ENCODE data around the gene SLC25A23. TPM values are rescaled to one million over a fixed set of nuclear protein-coding genes. Genes with fewer than 3 reads are reported as not detected.
A peak's percentile ranks its signal among the peaks of the same experiment; 100 is the strongest.

SLC25A23 gene
- total and polyA plus RNA-seq, 2 experiments from 2014 or later, result 12.5 to 33.2 TPM

- H3K9me3 ChIP-seq (ENCODE audit: low read depth), result no peaks in the 10 kb centered on the region
- H3K9ac ChIP-seq, result peak overlapping the region; percentile 94
- H3K27ac ChIP-seq, result peak overlapping the region; percentile 52
- TF ChIP-seq EZH2phosphoT487 (IDR thresholded peaks at IDR 0.05; ENCODE audit: insufficient read depth, low read depth) (no peak), EZH2 (IDR thresholded peaks at IDR 0.05; ENCODE audit: insufficient read depth, poor library complexity, severe bottlenecking) (no peak)
- H4K20me1 ChIP-seq (ENCODE audit: insufficient read depth), result peaks cover 11% of the 10 kb centered on the region
- H3K79me2 ChIP-seq (ENCODE audit: insufficient read depth), result peaks cover 55% of the 10 kb centered on the region
- peak overlapping the region; percentile 100 for H3K4me3 ChIP-seq
- WGBS, 2 experiments (ENCODE audit: low coverage in 1 of 2, low lambda C conversion rate in 2 of 2, missing lambda C conversion rate in 2 of 2), result 1% methylated on average over 15 to 20 of the region's 20 CpGs
- H3K4me2 ChIP-seq (ENCODE audit: unreplicated experiment), result peak overlapping the region; percentile 99
- in situ Hi-C loops (cut with MboI), result no loop called here
- H3K4me1 ChIP-seq (ENCODE audit: insufficient read depth), result peaks cover 12% of the 10 kb centered on the region
- peak; percentile 81 for DNase-seq
- no peaks in the 10 kb centered on the region for H3K27me3 ChIP-seq (replicated peaks; ENCODE audit: insufficient read depth)
- no peaks in the 10 kb centered on the region for H3K9me2 ChIP-seq (ENCODE audit: insufficient read depth)
- no peak overlapping the region for H2AFZ ChIP-seq
- H3F3A ChIP-seq (ENCODE audit: insufficient read depth), result no peaks in the 10 kb centered on the region; the same call in 1 of the 2 replicates
- peaks cover 12% of the 10 kb centered on the region; the same call in 1 of the 2 replicates for H3K36me3 ChIP-seq (ENCODE audit: low read depth)
These were observed 35.9 kb downstream of the SLC25A23 start for GRCh38 chr19:6423499-6424194.

GRCh38 chr19:6421075-6422014 is 38.2 kb downstream of the SLC25A23 start:
- no peak overlapping the region for H2AFZ ChIP-seq
- H3K4me1 ChIP-seq (ENCODE audit: insufficient read depth), result peaks cover 12% of the 10 kb centered on the region
- no peaks in the 10 kb centered on the region for H3K9me3 ChIP-seq (ENCODE audit: low read depth)
- TF ChIP-seq EZH2 (IDR thresholded peaks at IDR 0.05; ENCODE audit: insufficient read depth, poor library complexity, severe bottlenecking) (no peak), EZH2phosphoT487 (IDR thresholded peaks at IDR 0.05; ENCODE audit: insufficient read depth, low read depth) (no peak)
- H3K79me2 ChIP-seq (ENCODE audit: insufficient read depth), result peaks cover 68% of the 10 kb centered on the region
- in situ Hi-C loops (cut with MboI), result no loop called here
- WGBS, 2 experiments (ENCODE audit: low coverage in 1 of 2, low lambda C conversion rate in 2 of 2, missing lambda C conversion rate in 2 of 2), result 78 to 81% methylated on average over 19 to 20 of the region's 20 CpGs
- no peak overlapping the region for H3K4me3 ChIP-seq
- H4K20me1 ChIP-seq (ENCODE audit: insufficient read depth), result peaks cover 11% of the 10 kb centered on the region
- H3K36me3 ChIP-seq (ENCODE audit: low read depth), result peaks cover 12% of the 10 kb centered on the region; the same call in 1 of the 2 replicates
- no peak overlapping the region for H3K27ac ChIP-seq
- no peak overlapping the region for H3K4me2 ChIP-seq (ENCODE audit: unreplicated experiment)
- no peaks in the 10 kb centered on the region for H3K9me2 ChIP-seq (ENCODE audit: insufficient read depth)
- DNase-seq, result no peak
- no peaks in the 10 kb centered on the region for H3K27me3 ChIP-seq (replicated peaks; ENCODE audit: insufficient read depth)
- no peaks in the 10 kb centered on the region; the same call in 1 of the 2 replicates for H3F3A ChIP-seq (ENCODE audit: insufficient read depth)
- peak overlapping the region; percentile 94 for H3K9ac ChIP-seq

GRCh38 chr19:6418562-6418932 is 41.0 kb downstream of the SLC25A23 start:
- no peaks in the 10 kb centered on the region for H3K9me3 ChIP-seq (ENCODE audit: low read depth)
- peaks cover 62% of the 10 kb centered on the region for H3K79me2 ChIP-seq (ENCODE audit: insufficient read depth)
- no peaks in the 10 kb centered on the region; the same call in 1 of the 2 replicates for H3F3A ChIP-seq (ENCODE audit: insufficient read depth)
- H3K36me3 ChIP-seq (ENCODE audit: low read depth), result peaks cover 12% of the 10 kb centered on the region; the same call in 1 of the 2 replicates
- H4K20me1 ChIP-seq (ENCODE audit: insufficient read depth), result peaks cover 11% of the 10 kb centered on the region
- no peak for DNase-seq
- no peaks in the 10 kb centered on the region for H3K9me2 ChIP-seq (ENCODE audit: insufficient read depth)
- peaks cover 12% of the 10 kb centered on the region for H3K4me1 ChIP-seq (ENCODE audit: insufficient read depth)
- TF ChIP-seq EZH2phosphoT487 (IDR thresholded peaks at IDR 0.05; ENCODE audit: insufficient read depth, low read depth) (no peak), EZH2 (IDR thresholded peaks at IDR 0.05; ENCODE audit: insufficient read depth, poor library complexity, severe bottlenecking) (no peak)
- 91 to 95% methylated on average over 18 to 19 of the region's 19 CpGs for WGBS, 2 experiments (ENCODE audit: low coverage in 1 of 2, low lambda C conversion rate in 2 of 2, missing lambda C conversion rate in 2 of 2)
- no peaks in the 10 kb centered on the region for H3K27me3 ChIP-seq (replicated peaks; ENCODE audit: insufficient read depth)
- H2AFZ ChIP-seq, result no peak overlapping the region
- H3K4me2 ChIP-seq (ENCODE audit: unreplicated experiment), result no peak overlapping the region
- H3K4me3 ChIP-seq, result no peak overlapping the region
- H3K9ac ChIP-seq, result no peak overlapping the region
- no peak overlapping the region for H3K27ac ChIP-seq
- in situ Hi-C loops (cut with MboI), result no loop called here

Measured in GM23248 (cell line).